ENCODE data around the gene HDDC3. TPM values are rescaled to one million over a fixed set of nuclear protein-coding genes. Genes with fewer than 3 reads are reported as not detected.

Gene HDDC3
- total RNA-seq, 1 experiment from 2014 or later: 13.3 TPM

GRCh38 chr15:90886291-90886614 lies 46.1 kb downstream of the HDDC3 start:
- no peak overlapping the region for H3K4me2 ChIP-seq (ENCODE audit: insufficient read depth, insufficient read length, low read length)
- no peaks in the 10 kb centered on the region for H3K79me2 ChIP-seq (ENCODE audit: insufficient read depth, low read length)
- TF ChIP-seq, protein P1, sequence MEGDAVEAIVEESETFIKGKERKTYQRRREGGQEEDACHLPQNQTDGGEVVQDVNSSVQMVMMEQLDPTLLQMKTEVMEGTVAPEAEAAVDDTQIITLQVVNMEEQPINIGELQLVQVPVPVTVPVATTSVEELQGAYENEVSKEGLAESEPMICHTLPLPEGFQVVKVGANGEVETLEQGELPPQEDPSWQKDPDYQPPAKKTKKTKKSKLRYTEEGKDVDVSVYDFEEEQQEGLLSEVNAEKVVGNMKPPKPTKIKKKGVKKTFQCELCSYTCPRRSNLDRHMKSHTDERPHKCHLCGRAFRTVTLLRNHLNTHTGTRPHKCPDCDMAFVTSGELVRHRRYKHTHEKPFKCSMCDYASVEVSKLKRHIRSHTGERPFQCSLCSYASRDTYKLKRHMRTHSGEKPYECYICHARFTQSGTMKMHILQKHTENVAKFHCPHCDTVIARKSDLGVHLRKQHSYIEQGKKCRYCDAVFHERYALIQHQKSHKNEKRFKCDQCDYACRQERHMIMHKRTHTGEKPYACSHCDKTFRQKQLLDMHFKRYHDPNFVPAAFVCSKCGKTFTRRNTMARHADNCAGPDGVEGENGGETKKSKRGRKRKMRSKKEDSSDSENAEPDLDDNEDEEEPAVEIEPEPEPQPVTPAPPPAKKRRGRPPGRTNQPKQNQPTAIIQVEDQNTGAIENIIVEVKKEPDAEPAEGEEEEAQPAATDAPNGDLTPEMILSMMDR (conservative IDR thresholded peaks at IDR 0.05): no peak
- H3K4me1 ChIP-seq (ENCODE audit: insufficient read depth, low read length): no peaks in the 10 kb centered on the region
- H4K5ac ChIP-seq (ENCODE audit: insufficient read length, low read depth, low read length): no peak overlapping the region
- no peak overlapping the region for H3K27ac ChIP-seq (ENCODE audit: insufficient read length, low read depth, low read length)
- no peak for DNase-seq
- H3T11ph ChIP-seq (ENCODE audit: low read length): no peak overlapping the region
- no peak overlapping the region for H2BK15ac ChIP-seq (ENCODE audit: low read depth, low read length)
- H2BK20ac ChIP-seq (ENCODE audit: low read depth, low read length, poor library complexity, severe bottlenecking): no peak overlapping the region
- H3K56ac ChIP-seq (ENCODE audit: insufficient read length, low read depth, low read length): no peak overlapping the region
- peaks cover 17 to 29% of the 10 kb centered on the region in 2 experiments for H3K4me1 Mint-ChIP-seq
- H3K9me3 Mint-ChIP-seq: no peaks in the 10 kb centered on the region
- H3K23me2 ChIP-seq (ENCODE audit: insufficient read length, low read depth, low read length, poor library complexity, severe bottlenecking): peaks cover 7% of the 10 kb centered on the region
- H3K9me3 ChIP-seq (ENCODE audit: control insufficient read depth, low read depth, low read length): no peaks in the 10 kb centered on the region
- no peak overlapping the region for H2AFZ ChIP-seq (ENCODE audit: low read length)
- H2BK5ac ChIP-seq (ENCODE audit: insufficient read length, low read length): no peak overlapping the region
- H4K91ac ChIP-seq (ENCODE audit: insufficient read length, low read depth, low read length): no peak overlapping the region
- WGBS (ENCODE audit: extremely low coverage, insufficient read length, low lambda C conversion rate): no CpG with 5 or more reads among the region's 5 CpGs
- no peaks in the 10 kb centered on the region for H3K27me3 Mint-ChIP-seq (ENCODE audit: low read depth)
- no peak overlapping the region for H3K4ac ChIP-seq (ENCODE audit: low read depth, low read length)
- no peaks in the 10 kb centered on the region for H3K79me1 ChIP-seq (ENCODE audit: insufficient read depth, low read depth, low read length, poor library complexity, severe bottlenecking)
- H3K9ac ChIP-seq (ENCODE audit: extremely low read depth, insufficient read length, low read length): no peak overlapping the region
- H3K23ac ChIP-seq (ENCODE audit: insufficient read length, low read depth, low read length): no peak overlapping the region
- H3K18ac ChIP-seq (ENCODE audit: insufficient read length, low read depth, low read length): no peak overlapping the region
- H2BK120ac ChIP-seq (ENCODE audit: low read depth, low read length, poor library complexity, severe bottlenecking): no peak overlapping the region
- no peaks in the 10 kb centered on the region for H4K20me1 ChIP-seq (ENCODE audit: control insufficient read depth, insufficient read depth, insufficient read length)
- no peak overlapping the region for H3K27ac Mint-ChIP-seq
- no peaks in the 10 kb centered on the region for H3K27me3 ChIP-seq (ENCODE audit: insufficient read depth, low read length)
- H4K8ac ChIP-seq (replicated peaks; ENCODE audit: insufficient read length, low read depth, low read length): no peak overlapping the region
- no peak overlapping the region for H2BK12ac ChIP-seq (ENCODE audit: insufficient read length, low read depth, low read length)
- peaks cover 0 to 10% (median 0%) of the 10 kb centered on the region in 3 experiments; a peak in 2 of 7 replicates for H3K36me3 Mint-ChIP-seq (ENCODE audit: insufficient read depth in 1 of 3, low read depth in 3 of 3)
- no peak overlapping the region for H3K14ac ChIP-seq (ENCODE audit: insufficient read depth, low read length)
- no peak overlapping the region for H2AK5ac ChIP-seq (ENCODE audit: insufficient read length, low read length)
- H3K4me3 Mint-ChIP-seq: peak overlapping the region in 1 of 2 experiments; percentile 19; a peak in 1 of 5 replicates
